CD4-positive, alpha-beta T cell treated with Interleukin-6 at 100 ng/mL for 8 hours (primary cell): ENCODE measurements around the gene NAPEPLD.
"Not testable (repeated sequence)": the region's sequence is repeated elsewhere in the genome, so short reads cannot be mapped to it uniquely, and the experiment has no call there.

Experiments used
- DNase-seq: peaks from one replicate; pipeline ENCODE4 v3.0.0-alpha.2; 2020; ENCODE audit warnings: mixed read lengths, low spot score

Gene NAPEPLD

DNA sequence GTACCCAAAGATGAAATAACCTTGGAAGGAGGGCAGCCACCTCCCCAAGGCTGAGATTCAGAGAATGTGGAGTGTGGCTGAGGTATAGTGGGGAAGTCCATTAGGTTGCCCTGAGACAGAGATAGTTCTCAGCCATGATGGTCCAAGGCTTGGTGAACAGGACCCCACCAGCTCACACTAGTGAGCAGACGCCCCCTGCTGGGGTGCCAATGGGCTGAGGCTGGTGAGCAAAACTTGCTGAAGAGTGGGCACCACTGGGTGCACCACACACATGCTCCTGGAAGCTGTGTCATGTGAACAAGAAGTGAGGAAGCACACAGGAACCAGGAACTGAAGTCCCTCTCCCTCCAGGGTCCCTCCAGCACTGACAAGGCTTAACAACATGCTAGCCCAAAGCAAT lies 83.2 kb downstream of the NAPEPLD start:
- DNase-seq, result peak; percentile 7

DNA sequence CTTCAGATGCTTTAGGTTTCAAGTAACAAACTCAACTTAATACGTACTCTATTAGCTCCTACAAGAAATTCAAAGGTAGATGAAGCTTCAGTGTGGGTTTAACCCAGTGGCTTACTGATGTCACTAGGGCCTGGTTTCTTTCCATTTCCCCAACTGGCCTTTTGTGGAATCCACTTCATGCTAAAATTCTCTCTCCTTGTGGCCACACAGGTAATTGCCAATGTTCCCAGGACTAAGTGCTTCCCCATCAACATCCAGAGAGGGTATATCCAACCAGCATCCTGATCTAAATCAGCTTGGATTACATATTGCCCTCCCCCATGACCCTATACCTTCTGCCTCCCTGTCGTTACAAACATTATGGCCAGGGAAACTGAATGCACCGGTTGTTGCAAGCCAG lies 85.0 kb downstream of the NAPEPLD start:
- DNase-seq, result no peak

DNA sequence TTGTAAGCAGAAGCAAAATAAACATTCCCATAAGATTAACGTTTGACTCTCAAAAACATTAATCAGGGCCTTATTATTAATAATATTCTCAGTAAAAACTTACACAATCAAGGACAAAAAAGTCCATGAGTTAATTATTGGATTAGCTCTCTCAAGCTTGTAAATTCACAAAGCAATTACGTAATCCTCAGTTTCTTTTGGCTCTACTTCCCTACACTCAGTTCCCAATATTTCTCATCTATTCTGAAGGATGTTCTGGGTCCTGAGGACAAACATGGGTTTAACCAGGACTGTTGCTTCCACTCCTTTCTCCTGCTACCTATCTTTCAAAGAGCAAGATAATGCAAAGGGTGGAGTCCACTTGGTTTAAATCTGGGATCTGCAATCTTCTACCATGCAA lies 89.4 kb downstream of the NAPEPLD start:
- DNase-seq, result no peak

DNA sequence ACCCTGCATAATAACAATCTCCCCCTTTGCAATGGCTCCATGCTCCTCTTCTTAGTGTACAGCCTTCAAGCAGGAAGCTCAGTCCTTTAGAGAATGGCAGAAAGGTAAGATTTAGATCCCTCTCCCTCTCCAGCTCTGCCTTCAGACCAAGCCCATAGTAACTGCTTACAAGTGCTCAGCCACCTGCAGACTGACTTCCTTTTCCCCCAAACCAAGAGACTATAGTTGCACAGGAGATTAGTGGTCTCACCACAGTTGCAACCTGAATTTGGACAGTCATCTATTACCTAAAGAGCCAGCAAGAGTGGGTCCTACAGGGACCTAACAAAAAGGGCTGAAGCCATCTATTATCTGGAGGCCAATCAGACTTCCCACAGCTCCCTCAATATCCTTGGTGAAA lies 90.8 kb downstream of the NAPEPLD start:
- no peak for DNase-seq

DNA sequence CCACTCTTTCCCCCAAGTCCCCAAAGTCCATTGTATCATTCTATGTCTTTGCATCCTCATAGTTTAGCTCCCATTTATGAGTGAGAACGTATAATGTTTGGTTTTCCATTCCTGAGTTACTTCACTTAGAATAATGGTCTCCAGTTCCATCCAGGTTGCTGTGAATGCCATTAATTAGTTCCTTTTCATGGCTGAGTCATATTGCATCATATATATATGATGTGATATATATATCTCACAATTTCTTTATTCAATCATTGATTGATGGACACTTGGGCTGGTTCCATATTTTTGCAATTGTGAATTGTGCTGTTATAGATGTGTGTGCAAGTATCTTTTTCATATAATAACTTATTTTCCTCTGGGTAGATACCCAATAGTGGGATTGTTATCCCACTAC lies 92.9 kb downstream of the NAPEPLD start:
- not testable (repeated sequence) for DNase-seq

DNA sequence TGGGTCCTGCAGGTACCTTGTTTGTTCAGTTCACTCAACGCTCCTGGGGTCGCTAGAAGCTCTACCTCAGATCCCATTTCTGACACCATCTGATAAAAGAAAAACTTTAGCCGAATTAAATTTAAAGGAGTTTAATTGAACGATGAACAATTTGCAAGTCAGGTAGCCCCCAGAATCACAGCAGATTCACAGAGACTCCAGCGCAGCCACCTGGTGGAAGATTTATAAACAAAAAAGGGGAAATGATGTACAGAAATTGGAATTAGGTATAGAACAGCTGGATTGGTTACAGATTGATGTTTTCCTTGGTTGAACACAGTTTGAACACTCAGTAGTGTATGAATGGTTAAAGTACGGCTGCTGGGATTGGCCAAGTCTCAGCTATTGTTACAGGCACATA lies 97.4 kb downstream of the NAPEPLD start:
- no peak for DNase-seq
